Peyer's patch (tissue), 4 donors: ENCODE results near the gene FZD8. TPM values are rescaled to one million over a fixed set of nuclear protein-coding genes. Genes with fewer than 3 reads are reported as not detected.

Source experiments
- DNase-seq, 3 donors: peaks; one replicate each; pipeline ENCODE4 v3.0.0-alpha.2; 2017 to 2019
- H3K27ac ChIP-seq, 4 donors: fragments of 200-600 bp; sonication (generic); one replicate each; pipeline ENCODE4 v1.5.1; 2016 to 2019
- H3K27me3 ChIP-seq, 2 donors: fragments of 200-600 bp; sonication (generic); one replicate each; pipeline ENCODE4 v1.5.1; 2019
- H3K36me3 ChIP-seq, 3 donors: fragments of 200-600 bp; sonication (generic); one replicate each; pipeline ENCODE4 v1.5.1; 2016 to 2019
- H3K4me1 ChIP-seq, 4 donors: fragments of 200-600 bp; sonication (generic); one replicate each; pipeline ENCODE4 v1.5.1; 2016 to 2019
- H3K4me3 ChIP-seq, 4 donors: fragments of 200-600 bp; sonication (generic); 1 replicate in 3 of 4; 2 replicates in 1 of 4; pipeline ENCODE4 v1.5.1; 2016 to 2019; ENCODE audit warnings: mild to moderate bottlenecking in 1 of 4
- H3K9me3 ChIP-seq, 4 donors: fragments of 200-600 bp; sonication (generic); one replicate each; pipeline ENCODE4 v1.5.1; 2016 to 2019; ENCODE audit warnings: mild to moderate bottlenecking in 1 of 4
- POLR2A ChIP-seq, 2 donors: fragments of 450-650 bp; IDR thresholded peaks; one replicate each; pipeline ENCODE4 v1.5.1; 2017; ENCODE audit warnings: antibody characterized with exemption in 2 of 2, mild to moderate bottlenecking in 2 of 2, moderate library complexity in 2 of 2
- total RNA-seq, 4 donors: library from RNA; depleted of rRNA; stranded (reverse); fragments of >200 nt; gene quantifications; one replicate each; pipeline ENCODE4 v1.1.0, GENCODE V29; 2016
- TF ChIP-seq, protein P1 (sequence below), 6 experiments: fragments of 450-650 bp in 4 of 6; fragments of 200-600 bp in 2 of 6; sonication (generic) in 1 of 6; IDR thresholded peaks; one replicate each; pipeline ENCODE4 v1.5.1; 2017 to 2019; ENCODE audit warnings: antibody characterized with exemption in 6 of 6, mild to moderate bottlenecking in 3 of 6, moderate library complexity in 1 of 6

The FZD8 gene
- total RNA-seq, 4 donors from 2014 or later = 0.70 to 2.2 (median 1.2) TPM

DNA sequence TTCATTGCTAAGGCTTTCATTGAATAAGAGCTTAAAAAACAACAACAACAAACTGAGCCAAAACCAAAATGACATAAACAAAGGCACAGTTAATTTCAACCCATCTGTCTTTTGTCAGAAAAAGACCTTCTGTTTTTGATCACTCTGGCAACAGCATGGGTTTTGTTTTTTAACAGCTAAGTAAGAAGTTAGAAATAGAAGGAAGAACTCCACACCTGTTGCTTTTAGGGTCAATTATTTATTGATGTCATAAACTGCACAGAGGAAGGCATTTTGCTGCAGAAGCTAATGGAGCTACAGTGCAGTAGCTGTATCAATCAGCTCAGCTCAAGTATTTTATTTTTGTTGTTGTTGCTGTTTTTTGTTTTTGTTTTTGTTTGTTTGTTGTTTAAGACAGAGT lies 53.3 kb downstream of the FZD8 start:
- no peak overlapping the region for H3K27ac ChIP-seq
- no peak for TF ChIP-seq POLR2A (IDR thresholded peaks at IDR 0.05)
- TF ChIP-seq, protein P1, sequence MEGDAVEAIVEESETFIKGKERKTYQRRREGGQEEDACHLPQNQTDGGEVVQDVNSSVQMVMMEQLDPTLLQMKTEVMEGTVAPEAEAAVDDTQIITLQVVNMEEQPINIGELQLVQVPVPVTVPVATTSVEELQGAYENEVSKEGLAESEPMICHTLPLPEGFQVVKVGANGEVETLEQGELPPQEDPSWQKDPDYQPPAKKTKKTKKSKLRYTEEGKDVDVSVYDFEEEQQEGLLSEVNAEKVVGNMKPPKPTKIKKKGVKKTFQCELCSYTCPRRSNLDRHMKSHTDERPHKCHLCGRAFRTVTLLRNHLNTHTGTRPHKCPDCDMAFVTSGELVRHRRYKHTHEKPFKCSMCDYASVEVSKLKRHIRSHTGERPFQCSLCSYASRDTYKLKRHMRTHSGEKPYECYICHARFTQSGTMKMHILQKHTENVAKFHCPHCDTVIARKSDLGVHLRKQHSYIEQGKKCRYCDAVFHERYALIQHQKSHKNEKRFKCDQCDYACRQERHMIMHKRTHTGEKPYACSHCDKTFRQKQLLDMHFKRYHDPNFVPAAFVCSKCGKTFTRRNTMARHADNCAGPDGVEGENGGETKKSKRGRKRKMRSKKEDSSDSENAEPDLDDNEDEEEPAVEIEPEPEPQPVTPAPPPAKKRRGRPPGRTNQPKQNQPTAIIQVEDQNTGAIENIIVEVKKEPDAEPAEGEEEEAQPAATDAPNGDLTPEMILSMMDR (IDR thresholded peaks at IDR 0.05) = no peak
- H3K4me3 ChIP-seq = no peak overlapping the region
- H3K36me3 ChIP-seq = no peaks in the 10 kb centered on the region
- H3K4me1 ChIP-seq = no peaks in the 10 kb centered on the region
- no peak for DNase-seq
- H3K27me3 ChIP-seq = no peaks in the 10 kb centered on the region
- peaks cover 0 to 3% (median 0%) of the 10 kb centered on the region in 4 donors for H3K9me3 ChIP-seq

Other genes with a start within 250 kb of the FZD8 start
- gene GJD4, start 37.0 kb downstream of the FZD8 start, total RNA-seq = not detected